Measurements from ENCODE around the gene CREB3L1. TPM values are rescaled to one million over a fixed set of nuclear protein-coding genes. Genes with fewer than 3 reads are reported as not detected.
"Not testable (repeated sequence)": the region's sequence is repeated elsewhere in the genome, so short reads cannot be mapped to it uniquely, and the experiment has no call there.

CREB3L1 gene
- total RNA-seq, 2 donors from 2014 or later, result 8.8 to 9.9 TPM

DNA sequence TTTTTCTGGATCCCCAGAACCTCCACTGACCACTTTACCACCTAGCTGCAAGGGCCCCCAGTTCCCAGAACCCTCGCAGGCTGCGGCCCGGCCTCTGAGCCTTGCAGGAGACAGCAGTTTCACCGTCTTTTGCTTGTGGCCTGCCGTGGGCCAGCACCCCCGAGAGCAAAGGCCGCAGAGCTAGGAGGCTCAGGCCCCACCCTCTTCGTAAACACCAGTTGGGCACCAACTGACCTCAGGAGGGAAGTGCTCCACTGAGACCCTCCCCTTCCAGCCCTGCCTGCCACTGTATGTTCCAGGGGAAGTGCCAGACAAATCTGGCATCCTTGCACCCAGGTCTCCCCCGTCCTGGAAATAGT, 23.4 kb upstream of the CREB3L1 start:
- H3K36me3 ChIP-seq (ENCODE audit: control insufficient read depth, insufficient read depth, low read length), result no peaks in the 10 kb centered on the region
- H3K4me1 ChIP-seq (ENCODE audit: control insufficient read depth, insufficient read depth, low read length), result peaks cover 3% of the 10 kb centered on the region
- WGBS, 2 experiments (ENCODE audit: insufficient coverage in 1 of 2, insufficient read length in 1 of 2), result 92 to 95% methylated on average over 4 to 9 of the region's 9 CpGs
- Mint-ChIP-seq H3K36me3 (ENCODE audit: low read depth) (no peaks in the 10 kb centered on the region), H3K27me3 (ENCODE audit: insufficient read depth) (peaks cover 6% of the 10 kb centered on the region), H3K4me1 (peaks cover 10% of the 10 kb centered on the region), H3K4me3 (no peak overlapping the region), H3K27ac (peak overlapping the region; percentile 64), H3K9me3 (no peaks in the 10 kb centered on the region)
- TF ChIP-seq, protein P1, sequence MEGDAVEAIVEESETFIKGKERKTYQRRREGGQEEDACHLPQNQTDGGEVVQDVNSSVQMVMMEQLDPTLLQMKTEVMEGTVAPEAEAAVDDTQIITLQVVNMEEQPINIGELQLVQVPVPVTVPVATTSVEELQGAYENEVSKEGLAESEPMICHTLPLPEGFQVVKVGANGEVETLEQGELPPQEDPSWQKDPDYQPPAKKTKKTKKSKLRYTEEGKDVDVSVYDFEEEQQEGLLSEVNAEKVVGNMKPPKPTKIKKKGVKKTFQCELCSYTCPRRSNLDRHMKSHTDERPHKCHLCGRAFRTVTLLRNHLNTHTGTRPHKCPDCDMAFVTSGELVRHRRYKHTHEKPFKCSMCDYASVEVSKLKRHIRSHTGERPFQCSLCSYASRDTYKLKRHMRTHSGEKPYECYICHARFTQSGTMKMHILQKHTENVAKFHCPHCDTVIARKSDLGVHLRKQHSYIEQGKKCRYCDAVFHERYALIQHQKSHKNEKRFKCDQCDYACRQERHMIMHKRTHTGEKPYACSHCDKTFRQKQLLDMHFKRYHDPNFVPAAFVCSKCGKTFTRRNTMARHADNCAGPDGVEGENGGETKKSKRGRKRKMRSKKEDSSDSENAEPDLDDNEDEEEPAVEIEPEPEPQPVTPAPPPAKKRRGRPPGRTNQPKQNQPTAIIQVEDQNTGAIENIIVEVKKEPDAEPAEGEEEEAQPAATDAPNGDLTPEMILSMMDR (conservative IDR thresholded peaks at IDR 0.05), result no peak
- H3K27me3 ChIP-seq (ENCODE audit: control insufficient read depth, insufficient read depth, low read length, poor library complexity, severe bottlenecking), result no peaks in the 10 kb centered on the region
- no peak overlapping the region for H3K27ac ChIP-seq (ENCODE audit: low read depth, low read length)
- no peaks in the 10 kb centered on the region for H3K9me3 ChIP-seq (ENCODE audit: control insufficient read depth, low read length)
- no peak for DNase-seq
- H3K4me3 ChIP-seq (ENCODE audit: low read length), result no peak overlapping the region
- H3K9ac ChIP-seq (ENCODE audit: extremely low read depth, low read length, poor library complexity, severe bottlenecking), result no peak overlapping the region

- H3K9me3 ChIP-seq (ENCODE audit: control insufficient read depth, low read length), result no peaks in the 10 kb centered on the region
- Mint-ChIP-seq H3K4me1 (peaks cover 5% of the 10 kb centered on the region), H3K27ac (no peak overlapping the region), H3K36me3 (ENCODE audit: low read depth) (no peaks in the 10 kb centered on the region), H3K9me3 (no peaks in the 10 kb centered on the region), H3K27me3 (ENCODE audit: insufficient read depth) (peaks cover under 1% of the 10 kb centered on the region), H3K4me3 (no peak overlapping the region)
- H3K4me1 ChIP-seq (ENCODE audit: control insufficient read depth, insufficient read depth, low read length), result no peaks in the 10 kb centered on the region
- no peak overlapping the region for H3K4me3 ChIP-seq (ENCODE audit: low read length)
- H3K36me3 ChIP-seq (ENCODE audit: control insufficient read depth, insufficient read depth, low read length), result no peaks in the 10 kb centered on the region
- peak; percentile 1 for DNase-seq
- no peak overlapping the region for H3K27ac ChIP-seq (ENCODE audit: low read depth, low read length)
- H3K9ac ChIP-seq (ENCODE audit: extremely low read depth, low read length, poor library complexity, severe bottlenecking), result no peak overlapping the region
- TF ChIP-seq, protein P1 (conservative IDR thresholded peaks at IDR 0.05), result no peak
- WGBS, 2 experiments (ENCODE audit: insufficient coverage in 1 of 2, insufficient read length in 1 of 2), result 89 to 93% methylated on average over 3 of the region's 3 CpGs
- no peaks in the 10 kb centered on the region for H3K27me3 ChIP-seq (ENCODE audit: control insufficient read depth, insufficient read depth, low read length, poor library complexity, severe bottlenecking)
Measured at GRCh38 chr11:46256540-46257001, 20.9 kb upstream of the CREB3L1 start.

DNA sequence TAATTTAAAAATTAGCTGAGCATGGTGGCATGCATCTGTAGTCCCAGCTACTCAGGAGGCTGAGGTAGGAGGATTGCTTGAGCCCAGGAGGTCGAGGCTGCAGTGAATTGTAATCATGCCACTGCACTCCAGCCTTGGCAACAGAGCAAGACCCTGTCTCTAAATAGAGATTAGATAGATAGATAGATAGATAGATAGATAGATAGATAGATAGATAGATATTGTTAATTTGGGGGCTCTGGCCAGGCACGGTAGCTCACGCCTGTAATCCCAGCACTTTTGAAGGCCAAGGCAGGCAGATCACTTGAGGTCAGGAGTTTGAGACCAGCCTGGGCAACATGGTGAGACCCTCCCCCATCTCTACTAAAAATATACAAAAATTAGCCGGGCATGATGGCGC, 18.1 kb upstream of the CREB3L1 start:
- not testable (repeated sequence) for H3K36me3 Mint-ChIP-seq (ENCODE audit: low read depth); H3K9ac ChIP-seq (ENCODE audit: extremely low read depth, low read length, poor library complexity, severe bottlenecking); H3K27me3 Mint-ChIP-seq (ENCODE audit: insufficient read depth); H3K9me3 Mint-ChIP-seq; DNase-seq; H3K4me1 ChIP-seq (ENCODE audit: control insufficient read depth, insufficient read depth, low read length); H3K27ac ChIP-seq (ENCODE audit: low read depth, low read length); H3K4me3 ChIP-seq (ENCODE audit: low read length); H3K4me3 Mint-ChIP-seq; H3K27me3 ChIP-seq (ENCODE audit: control insufficient read depth, insufficient read depth, low read length, poor library complexity, severe bottlenecking); H3K4me1 Mint-ChIP-seq; H3K36me3 ChIP-seq (ENCODE audit: control insufficient read depth, insufficient read depth, low read length); H3K9me3 ChIP-seq (ENCODE audit: control insufficient read depth, low read length); H3K27ac Mint-ChIP-seq
- WGBS, 2 experiments (ENCODE audit: insufficient coverage in 1 of 2, insufficient read length in 1 of 2), result 80 to 98% methylated on average over 5 of the region's 5 CpGs

- no peaks in the 10 kb centered on the region for H3K4me1 Mint-ChIP-seq
- no peaks in the 10 kb centered on the region for H3K9me3 ChIP-seq (ENCODE audit: control insufficient read depth, low read length)
- H3K27me3 Mint-ChIP-seq (ENCODE audit: insufficient read depth), result peaks cover 2% of the 10 kb centered on the region
- no peaks in the 10 kb centered on the region for H3K36me3 Mint-ChIP-seq (ENCODE audit: low read depth)
- H3K4me3 ChIP-seq (ENCODE audit: low read length), result no peak overlapping the region
- no peaks in the 10 kb centered on the region for H3K9me3 Mint-ChIP-seq
- 82 to 92% methylated on average over 3 to 10 of the region's 10 CpGs for WGBS, 2 experiments (ENCODE audit: insufficient coverage in 1 of 2, insufficient read length in 1 of 2)
- no peaks in the 10 kb centered on the region for H3K4me1 ChIP-seq (ENCODE audit: control insufficient read depth, insufficient read depth, low read length)
- no peaks in the 10 kb centered on the region for H3K36me3 ChIP-seq (ENCODE audit: control insufficient read depth, insufficient read depth, low read length)
- TF ChIP-seq, protein P1 (conservative IDR thresholded peaks at IDR 0.05), result no peak
- no peak overlapping the region for H3K9ac ChIP-seq (ENCODE audit: extremely low read depth, low read length, poor library complexity, severe bottlenecking)
- no peaks in the 10 kb centered on the region for H3K27me3 ChIP-seq (ENCODE audit: control insufficient read depth, insufficient read depth, low read length, poor library complexity, severe bottlenecking)
- no peak overlapping the region for H3K27ac Mint-ChIP-seq
- DNase-seq, result no peak
- no peak overlapping the region for H3K4me3 Mint-ChIP-seq
- no peak overlapping the region for H3K27ac ChIP-seq (ENCODE audit: low read depth, low read length)
Measured at GRCh38 chr11:46259971-46260560, 17.4 kb upstream of the CREB3L1 start.

All from endodermal cell (in vitro differentiated cells).